Spleen (tissue), 11 donors: ENCODE data around the gene WDR77. TPM values are rescaled to one million over a fixed set of nuclear protein-coding genes. Genes with fewer than 3 reads are reported as not detected.

Experiments used
- DNase-seq: peaks from one replicate; pipeline ENCODE4 v3.0.0-alpha.2; 2020
- H3K27ac ChIP-seq, 8 donors: fragments of 200-600 bp; sonication (generic) in 7 of 8; 1 replicate in 4 of 8; 2 replicates in 4 of 8; pipeline versions ENCODE4 v1.5.0 to v1.8.0; 2016 to 2021; ENCODE audit warnings: inconsistent platforms in 4 of 8, mild to moderate bottlenecking in 4 of 8, moderate library complexity in 1 of 8
- H3K27me3 ChIP-seq, 7 donors: fragments of 200-600 bp; sonication (generic) in 6 of 7; replicated peaks in 1 of 7; 1 replicate in 4 of 7; 2 replicates in 3 of 7; pipeline versions ENCODE4 v1.5.0 to v1.8.0; 2016 to 2021; ENCODE audit warnings: inconsistent platforms in 3 of 7, mild to moderate bottlenecking in 1 of 7
- H3K36me3 ChIP-seq, 6 donors: fragments of 200-600 bp; sonication (generic) in 5 of 6; 1 replicate in 4 of 6; 2 replicates in 2 of 6; pipeline versions ENCODE4 v1.5.0 to v1.8.0; 2016 to 2021; ENCODE audit warnings: inconsistent platforms in 2 of 6
- H3K4me1 ChIP-seq, 6 donors: fragments of 200-600 bp; sonication (generic) in 5 of 6; 1 replicate in 3 of 6; 2 replicates in 3 of 6; pipeline versions ENCODE4 v1.5.0 to v1.8.0; 2016 to 2021; ENCODE audit warnings: inconsistent platforms in 3 of 6
- H3K4me3 ChIP-seq, 8 donors: fragments of 200-600 bp; sonication (generic) in 7 of 8; 1 replicate in 4 of 8; 2 replicates in 4 of 8; pipeline versions ENCODE4 v1.5.0 to v1.8.0; 2016 to 2021; ENCODE audit warnings: inconsistent platforms in 4 of 8, mild to moderate bottlenecking in 4 of 8, moderate library complexity in 2 of 8
- H3K9me3 ChIP-seq, 8 donors: fragments of 200-600 bp; sonication (generic) in 7 of 8; 1 replicate in 4 of 8; 2 replicates in 4 of 8; pipeline versions ENCODE4 v1.5.0 to v1.8.0; 2016 to 2021; ENCODE audit warnings: inconsistent platforms in 4 of 8
- POLR2A ChIP-seq, 3 donors: fragments of 450-650 bp; IDR thresholded peaks; one replicate each; pipeline ENCODE4 v1.5.1; 2017; ENCODE audit warnings: antibody characterized with exemption in 3 of 3, mild to moderate bottlenecking in 1 of 3
- POLR2AphosphoS5 ChIP-seq, 3 donors: sonication (generic); formaldehyde crosslinking; IDR thresholded peaks; one replicate each; pipeline ENCODE4 v1.5.1; 2017; ENCODE audit warnings: antibody characterized with exemption in 3 of 3
- WGBS, 5 donors: extraction: QIAGEN DNeasy Blood & Tissue Kit in 3 of 5; methylation state at CpG; one replicate each; pipeline versions ENCODE4 v1.1.5 to v1.1.7; 2013 to 2018; 5-methylcytosine and 5-hydroxymethylcytosine counted together
- intact Hi-C: fragments of 100-400 bp; cut with DNase I; formaldehyde crosslinking; loops from one replicate; pipeline ENCODE4 v1.15.0; 2023; ENCODE audit warnings: low total_unique reads
- polyA plus RNA-seq, 3 donors: library from polyadenylated mRNA; stranded (reverse); fragments of 200-250 nt; gene quantifications; one replicate each; pipeline ENCODE4 v1.2.1, GENCODE V29; 2013
- total RNA-seq, 7 donors: library from RNA; depleted of rRNA in 3 of 7; stranded (reverse); fragments of >200 nt in 3 of 7; fragmentation: NEBNext Ultra II Directional in 4 of 7; extraction: Animal tissue kit (Norgen Biotek cat#: 25700) in 4 of 7; gene quantifications; one replicate each; pipeline versions ENCODE4 v1.1.0 to v1.2.1, GENCODE V29; 2016 to 2021
- TF ChIP-seq, protein P1 (sequence below), 11 experiments: fragments of 200-600 bp in 7 of 11; fragments of 450-650 bp in 4 of 11; sonication (generic) in 4 of 11; IDR thresholded peaks in 8 of 11; conservative IDR thresholded peaks in 3 of 11; 1 replicate in 7 of 11; 2 replicates in 4 of 11; pipeline versions ENCODE4 v1.4.0 to v1.8.0; 2016 to 2021; ENCODE audit warnings: antibody characterized with exemption in 11 of 11, inconsistent platforms in 4 of 11, mild to moderate bottlenecking in 1 of 11
- donor health status: healthy with polysubstance abuse.
- donor health status: DM: no; HTN: no; CAD: no; lungs with moderate emphysema.
- donor health status: DM: no; HTN: no; CAD: no.
- donor health status: Bipolar disorder and iron deficiency.
- donor health status: healthy.
- donor health status: DM: no; HTN: no; CAD: no.
- donor health status: DM: yes; HTN: yes; CAD: no.

WDR77 gene
- total and polyA plus RNA-seq, 10 donors: 24.8 to 36.6 (median 33.1) TPM

DNA sequence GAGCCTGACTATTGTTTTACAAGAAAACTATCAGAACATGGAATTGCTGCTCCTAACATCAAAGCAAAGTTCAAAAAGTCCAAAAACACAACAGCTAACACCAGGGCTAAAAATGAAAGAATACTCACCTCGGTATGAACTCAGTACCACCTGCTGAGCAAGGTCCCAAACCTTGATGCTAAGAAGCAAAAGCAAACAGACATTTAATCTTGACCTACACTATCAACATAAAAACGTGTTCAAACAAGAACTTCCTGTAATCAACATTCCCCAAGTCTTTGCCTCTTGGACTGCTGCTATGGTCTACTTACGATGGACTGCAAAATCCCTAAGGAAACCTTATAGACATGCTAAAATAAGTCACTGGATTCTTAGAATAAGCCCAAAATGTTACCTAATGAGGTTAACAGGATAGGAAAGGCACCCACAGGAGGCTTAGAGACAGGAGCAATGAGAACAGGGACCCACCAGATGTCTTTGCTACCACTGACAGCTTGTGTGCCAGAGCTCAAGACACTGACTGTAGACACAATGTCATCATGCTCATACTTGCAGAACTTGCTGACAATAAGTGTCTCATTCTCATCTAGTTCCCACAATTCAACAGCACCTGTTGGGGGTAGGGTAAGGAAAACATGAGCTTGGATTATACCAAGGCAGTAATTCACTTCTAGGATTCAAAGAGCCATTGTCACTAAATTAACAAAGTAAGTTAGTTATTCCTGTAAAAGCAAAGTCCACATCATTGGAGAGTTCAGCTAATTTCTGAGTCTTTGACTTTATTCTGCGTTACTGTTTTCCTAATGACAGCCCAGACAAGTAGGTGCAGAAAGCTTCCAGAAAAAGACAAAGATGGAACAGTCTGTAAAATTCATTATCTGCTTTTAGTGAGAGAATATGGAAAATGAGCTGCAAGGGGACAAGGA, 1.8 kb downstream of the WDR77 start:
- H3K9me3 ChIP-seq: no peaks in the 10 kb centered on the region
- WGBS, 5 donors: 64 to 88% (median 77%) methylated on average over 4 of the region's 4 CpGs
- no peak for DNase-seq
- no peaks in the 10 kb centered on the region for H3K27me3 ChIP-seq
- intact Hi-C loops: no loop called here
- peaks cover 0 to 66% (median 44%) of the 10 kb centered on the region in 6 donors for H3K36me3 ChIP-seq
- peaks cover 31 to 67% (median 48%) of the 10 kb centered on the region in 6 donors for H3K4me1 ChIP-seq
- H3K4me3 ChIP-seq: peak overlapping the region in 4 of 8 donors; percentile 79 to 96 (median 91)
- no peak for TF ChIP-seq POLR2AphosphoS5 (IDR thresholded peaks at IDR 0.05)
- no peak for TF ChIP-seq POLR2A (IDR thresholded peaks at IDR 0.05)
- TF ChIP-seq, protein P1, sequence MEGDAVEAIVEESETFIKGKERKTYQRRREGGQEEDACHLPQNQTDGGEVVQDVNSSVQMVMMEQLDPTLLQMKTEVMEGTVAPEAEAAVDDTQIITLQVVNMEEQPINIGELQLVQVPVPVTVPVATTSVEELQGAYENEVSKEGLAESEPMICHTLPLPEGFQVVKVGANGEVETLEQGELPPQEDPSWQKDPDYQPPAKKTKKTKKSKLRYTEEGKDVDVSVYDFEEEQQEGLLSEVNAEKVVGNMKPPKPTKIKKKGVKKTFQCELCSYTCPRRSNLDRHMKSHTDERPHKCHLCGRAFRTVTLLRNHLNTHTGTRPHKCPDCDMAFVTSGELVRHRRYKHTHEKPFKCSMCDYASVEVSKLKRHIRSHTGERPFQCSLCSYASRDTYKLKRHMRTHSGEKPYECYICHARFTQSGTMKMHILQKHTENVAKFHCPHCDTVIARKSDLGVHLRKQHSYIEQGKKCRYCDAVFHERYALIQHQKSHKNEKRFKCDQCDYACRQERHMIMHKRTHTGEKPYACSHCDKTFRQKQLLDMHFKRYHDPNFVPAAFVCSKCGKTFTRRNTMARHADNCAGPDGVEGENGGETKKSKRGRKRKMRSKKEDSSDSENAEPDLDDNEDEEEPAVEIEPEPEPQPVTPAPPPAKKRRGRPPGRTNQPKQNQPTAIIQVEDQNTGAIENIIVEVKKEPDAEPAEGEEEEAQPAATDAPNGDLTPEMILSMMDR (IDR thresholded peaks at IDR 0.05 in 8 of 11, conservative IDR thresholded peaks at IDR 0.05 in 3 of 11): no peak
- H3K27ac ChIP-seq: peak overlapping the region in 3 of 8 donors; percentile 89 to 91 (median 91)

DNA sequence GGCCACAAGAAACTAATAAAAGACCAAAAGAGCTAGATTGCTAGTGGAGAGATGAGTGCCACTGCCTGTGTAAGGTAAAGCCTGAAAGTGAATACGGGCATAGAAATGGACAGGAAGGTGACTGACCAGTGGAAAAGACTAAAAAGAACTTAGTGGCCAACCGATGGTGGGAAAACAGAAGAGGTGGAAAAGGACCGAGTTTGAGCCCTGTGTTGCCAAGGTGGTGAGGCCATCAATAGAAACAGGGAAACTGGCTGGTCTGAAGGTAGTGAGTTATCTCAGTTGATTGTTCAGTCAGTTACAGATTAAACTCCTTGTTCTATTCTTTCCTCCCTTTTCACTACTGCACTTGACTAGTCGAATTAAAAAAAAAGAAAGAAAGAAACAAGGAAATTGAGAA, 2.5 kb downstream of the WDR77 start:
- Histone ChIP-seq H3K4me1 (peaks cover 25 to 67% (median 45%) of the 10 kb centered on the region in 6 donors), H3K36me3 (peaks cover 0 to 68% (median 50%) of the 10 kb centered on the region in 6 donors), H3K27ac (no peak overlapping the region), H3K27me3 (no peaks in the 10 kb centered on the region), H3K4me3 (no peak overlapping the region), H3K9me3 (no peaks in the 10 kb centered on the region)
- 90 to 91% (median 91%) methylated on average over 4 of the region's 4 CpGs for WGBS, 5 donors
- intact Hi-C loops: no loop called here
- no peak for DNase-seq
- TF ChIP-seq POLR2A (IDR thresholded peaks at IDR 0.05) (no peak), POLR2AphosphoS5 (IDR thresholded peaks at IDR 0.05) (no peak)
- TF ChIP-seq, protein P1 (IDR thresholded peaks at IDR 0.05 in 8 of 11, conservative IDR thresholded peaks at IDR 0.05 in 3 of 11): no peak

DNA sequence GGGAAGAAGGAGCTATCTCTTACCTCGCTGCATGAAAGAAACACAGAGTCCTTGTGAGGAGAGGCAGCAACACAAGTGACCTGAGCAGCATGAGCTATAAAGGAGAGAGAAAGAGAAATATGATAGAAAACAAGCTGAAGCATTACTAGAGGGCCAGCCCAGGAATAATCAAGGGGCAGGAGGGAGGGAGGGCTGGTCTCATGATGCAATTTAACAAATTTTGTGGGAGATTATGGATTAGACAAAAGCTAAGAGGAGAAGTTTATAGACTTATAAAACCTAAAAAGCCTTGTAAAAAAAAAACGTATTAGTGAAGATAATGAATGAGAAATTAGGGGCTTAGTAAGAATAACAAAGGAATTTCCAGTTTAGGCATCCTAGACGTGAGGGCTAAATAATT, 5.0 kb downstream of the WDR77 start:
- no peak for DNase-seq
- TF ChIP-seq POLR2AphosphoS5 (IDR thresholded peaks at IDR 0.05): no peak
- TF ChIP-seq POLR2A (IDR thresholded peaks at IDR 0.05): no peak
- TF ChIP-seq, protein P1 (IDR thresholded peaks at IDR 0.05 in 8 of 11, conservative IDR thresholded peaks at IDR 0.05 in 3 of 11): no peak
- Histone ChIP-seq H3K9me3 (no peaks in the 10 kb centered on the region), H3K27ac (no peak overlapping the region), H3K4me3 (no peak overlapping the region), H3K36me3 (peaks cover 0 to 83% (median 70%) of the 10 kb centered on the region in 6 donors), H3K27me3 (no peaks in the 10 kb centered on the region), H3K4me1 (peaks cover 12 to 52% (median 29%) of the 10 kb centered on the region in 6 donors)
- intact Hi-C loops: no loop called here
- WGBS, 5 donors: 67 to 91% (median 78%) methylated on average over 3 of the region's 3 CpGs

DNA sequence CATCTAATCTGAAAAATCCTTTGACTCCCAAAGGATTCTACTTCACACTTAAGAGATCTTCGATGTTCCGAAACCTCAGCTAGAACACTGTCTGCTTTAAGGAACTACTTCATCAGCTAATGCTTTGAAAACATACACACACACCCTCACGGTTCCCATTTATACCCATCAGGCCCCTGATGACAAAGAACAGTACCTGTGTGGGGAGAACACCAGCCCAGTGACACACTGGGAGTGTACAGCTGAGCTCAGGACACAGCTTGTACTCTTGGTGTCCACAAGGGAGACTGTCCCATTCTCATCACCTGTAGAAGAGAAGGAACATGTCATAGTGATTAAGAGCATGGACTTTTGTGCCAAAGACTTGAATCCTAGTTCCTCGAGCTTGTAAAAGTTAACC, 6.6 kb downstream of the WDR77 start:
- TF ChIP-seq POLR2A (IDR thresholded peaks at IDR 0.05) (no peak), POLR2AphosphoS5 (IDR thresholded peaks at IDR 0.05) (no peak)
- TF ChIP-seq, protein P1 (IDR thresholded peaks at IDR 0.05 in 8 of 11, conservative IDR thresholded peaks at IDR 0.05 in 3 of 11): no peak
- peaks cover 0 to 99% (median 83%) of the 10 kb centered on the region in 6 donors for H3K36me3 ChIP-seq
- no peak overlapping the region for H3K27ac ChIP-seq
- intact Hi-C loops: no loop called here
- H3K27me3 ChIP-seq: no peaks in the 10 kb centered on the region
- no peak for DNase-seq
- H3K9me3 ChIP-seq: no peaks in the 10 kb centered on the region
- H3K4me1 ChIP-seq: peaks cover 6 to 38% (median 17%) of the 10 kb centered on the region in 6 donors
- H3K4me3 ChIP-seq: no peak overlapping the region
- WGBS, 5 donors: 80 to 88% (median 85%) methylated on average over 4 of the region's 4 CpGs
